Islet precursor cell (in vitro differentiated cells): ENCODE data around the gene FBXL2.
A peak's percentile ranks its signal among the peaks of the same experiment; 100 is the strongest.
"Not testable (repeated sequence)": the region's sequence is repeated elsewhere in the genome, so short reads cannot be mapped to it uniquely, and the experiment has no call there.

ENCODE experiments used
- DNase-seq: peaks from one replicate; pipeline ENCODE4 v3.0.0-alpha.2; 2018

FBXL2 gene

GRCh38 chr3:33317963-33318709 is 40.9 kb downstream of the FBXL2 start:
- no peak for DNase-seq

DNA sequence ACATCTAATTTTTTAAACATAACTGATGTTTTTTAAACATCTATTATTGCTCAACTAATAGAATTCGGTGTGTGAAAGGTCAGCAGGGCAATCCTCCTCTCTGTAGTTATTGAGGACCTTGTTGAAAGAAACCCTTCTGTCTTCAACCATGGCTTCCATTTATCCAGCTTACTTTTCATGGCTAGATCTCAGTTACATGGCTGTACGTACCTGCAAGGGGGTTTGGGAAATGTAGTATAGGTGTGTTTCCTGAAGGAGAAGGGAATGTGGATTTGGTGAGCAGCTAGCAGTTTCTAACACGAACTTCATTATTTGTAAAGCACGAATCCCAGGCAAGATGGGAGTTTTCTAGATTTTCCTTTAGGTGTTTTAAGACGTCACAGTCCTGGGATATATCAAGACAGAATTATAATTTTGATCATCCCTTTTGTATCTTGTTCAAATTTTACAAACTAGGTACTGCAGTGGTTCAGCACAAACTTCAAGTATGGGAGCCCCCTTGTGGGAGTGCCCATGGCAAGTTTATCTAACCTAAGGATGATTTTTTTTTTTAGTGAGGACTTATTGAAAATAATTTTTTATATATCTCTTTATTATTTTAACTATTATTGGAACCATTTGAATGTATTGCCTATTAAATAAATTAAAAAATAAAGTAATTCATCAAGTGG is 41.6 kb downstream of the FBXL2 start:
- no peak for DNase-seq

DNA sequence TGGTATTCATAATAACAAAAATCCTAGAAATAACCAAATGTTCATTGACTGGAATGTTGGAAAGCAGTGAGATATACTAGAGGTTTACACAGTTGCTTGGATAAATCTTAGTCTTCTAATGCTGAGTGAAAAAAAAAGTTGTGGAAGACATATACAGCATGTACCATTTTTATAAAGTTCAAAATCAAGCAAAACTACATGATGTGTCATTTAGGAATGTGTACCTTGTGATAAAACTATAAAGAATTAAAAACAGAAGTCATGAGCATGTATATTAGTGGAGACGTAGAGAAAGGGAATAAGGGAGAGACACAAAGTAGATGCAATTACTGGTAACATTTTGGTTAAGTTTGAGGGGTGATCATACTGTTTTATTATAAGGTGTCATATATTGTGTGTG is 45.2 kb downstream of the FBXL2 start:
- DNase-seq, result no peak

GRCh38 chr3:33331414-33331813 is 54.2 kb downstream of the FBXL2 start:
- DNase-seq, result no peak

DNA sequence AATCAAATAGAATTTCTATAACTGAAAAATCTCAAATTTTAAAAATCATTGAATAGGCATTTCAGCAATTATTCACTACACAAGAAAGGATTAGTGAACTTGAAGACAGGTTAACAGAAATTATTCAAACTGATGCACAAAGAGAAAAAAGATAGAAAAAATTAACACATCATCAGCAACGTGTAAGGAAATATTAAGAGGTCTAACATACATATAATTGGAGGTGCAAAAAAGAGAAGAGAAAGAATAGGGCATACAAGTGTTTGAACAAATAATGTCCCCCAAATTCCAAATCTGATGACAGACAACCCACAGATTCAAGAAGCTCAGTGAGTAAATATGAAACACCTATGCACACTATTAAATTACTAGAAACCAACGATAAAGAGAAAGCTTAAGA is 57.1 kb downstream of the FBXL2 start:
- DNase-seq, result no peak

GRCh38 chr3:33338936-33339465 is 61.8 kb downstream of the FBXL2 start:
- DNase-seq, result not testable (repeated sequence)

DNA sequence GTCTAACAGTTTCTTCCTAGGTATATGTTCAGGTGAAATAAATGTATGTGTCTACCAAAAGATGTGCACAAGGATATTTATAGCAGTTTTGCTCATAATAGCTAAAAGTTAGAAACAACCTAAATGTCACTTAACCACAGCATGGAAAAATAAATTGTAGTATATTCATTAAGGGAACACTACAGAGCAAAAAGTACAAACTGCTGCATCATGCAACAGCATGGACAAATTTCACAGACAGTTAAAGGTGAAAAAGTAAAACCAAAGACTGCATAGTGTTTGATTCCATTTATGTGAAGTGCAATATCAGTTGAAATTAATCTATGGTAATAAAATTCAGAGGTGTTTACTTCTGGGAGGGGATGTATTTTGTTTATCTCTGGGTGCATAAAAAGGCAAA is 62.5 kb downstream of the FBXL2 start:
- no peak for DNase-seq

DNA sequence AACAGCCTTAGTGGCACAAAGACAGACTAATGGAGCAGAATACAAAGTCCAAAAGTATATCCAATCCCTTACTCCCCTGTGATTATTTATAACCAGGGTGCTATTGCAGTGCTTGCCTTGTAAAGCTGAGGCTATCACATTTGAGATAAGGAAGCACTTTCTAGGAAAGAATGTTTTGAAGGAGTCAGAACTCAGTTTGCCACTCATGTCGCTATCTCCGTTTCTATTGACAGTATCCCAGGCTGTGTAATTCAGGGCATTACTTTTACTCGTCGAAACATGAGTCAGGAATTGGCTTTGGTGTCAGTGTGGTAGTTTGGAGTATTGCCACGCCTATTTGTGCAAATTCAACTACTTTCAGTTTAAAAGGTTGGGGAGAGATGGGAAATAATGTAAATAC is 78.4 kb downstream of the FBXL2 start:
- DNase-seq, result no peak

- DNase-seq, result no peak
Measured at GRCh38 chr3:33358172-33358781, 81.0 kb downstream of the FBXL2 start.

DNA sequence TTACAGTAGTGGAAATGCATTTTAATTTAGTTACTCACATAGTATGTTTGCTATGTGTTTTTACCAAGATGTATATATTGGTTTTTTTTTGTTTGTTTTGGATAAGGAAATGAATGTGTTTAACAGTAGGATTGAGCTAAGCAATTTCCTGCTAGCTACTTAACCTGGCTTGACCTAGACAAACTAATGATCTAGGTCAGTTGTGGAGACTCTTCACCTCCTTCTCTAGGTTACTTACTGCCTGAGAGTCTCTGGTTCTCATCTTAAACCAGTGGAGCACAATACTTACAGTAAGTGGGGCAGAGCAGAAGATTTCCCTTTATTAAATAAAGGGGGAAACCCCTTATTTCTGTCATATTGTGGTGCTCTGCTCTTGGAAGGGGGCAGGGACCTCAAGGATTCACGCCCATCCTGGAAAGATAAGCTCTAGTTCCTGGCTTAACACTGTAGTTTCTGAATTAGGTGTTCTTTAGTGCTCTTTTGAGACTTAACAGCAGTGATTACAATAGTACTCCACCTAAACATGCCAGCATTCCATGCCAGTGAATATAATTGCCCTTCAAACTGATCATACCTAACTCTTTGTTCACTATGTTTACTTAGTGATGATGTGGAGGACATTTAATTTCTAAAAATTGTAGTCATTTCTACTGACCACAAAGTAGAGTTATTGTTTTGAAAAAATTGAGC is 83.0 kb downstream of the FBXL2 start:
- no peak for DNase-seq

GRCh38 chr3:33363113-33363800 is 86.0 kb downstream of the FBXL2 start:
- no peak for DNase-seq

- DNase-seq, result no peak
Measured at GRCh38 chr3:33364060-33364459, 86.8 kb downstream of the FBXL2 start.

- DNase-seq, result no peak
Measured at GRCh38 chr3:33364531-33365128, 87.4 kb downstream of the FBXL2 start.

- DNase-seq, result peak; percentile 78
Measured at GRCh38 chr3:33372218-33373081, 95.2 kb downstream of the FBXL2 start.

DNA sequence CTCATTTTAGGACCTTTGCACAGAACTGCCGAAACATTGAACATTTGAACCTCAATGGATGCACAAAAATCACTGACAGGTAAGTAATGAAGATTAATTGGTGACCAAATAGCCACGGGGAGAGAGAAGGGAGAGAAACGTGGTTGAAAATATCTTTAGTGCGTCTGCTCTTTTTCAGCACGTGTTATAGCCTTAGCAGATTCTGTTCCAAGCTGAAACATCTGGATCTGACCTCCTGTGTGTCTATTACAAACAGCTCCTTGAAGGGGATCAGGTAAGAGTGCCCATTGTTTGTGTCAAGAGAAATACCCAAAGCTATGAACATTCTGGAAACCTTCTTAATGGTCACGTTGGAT is 95.8 kb downstream of the FBXL2 start:
- DNase-seq, result no peak

DNA sequence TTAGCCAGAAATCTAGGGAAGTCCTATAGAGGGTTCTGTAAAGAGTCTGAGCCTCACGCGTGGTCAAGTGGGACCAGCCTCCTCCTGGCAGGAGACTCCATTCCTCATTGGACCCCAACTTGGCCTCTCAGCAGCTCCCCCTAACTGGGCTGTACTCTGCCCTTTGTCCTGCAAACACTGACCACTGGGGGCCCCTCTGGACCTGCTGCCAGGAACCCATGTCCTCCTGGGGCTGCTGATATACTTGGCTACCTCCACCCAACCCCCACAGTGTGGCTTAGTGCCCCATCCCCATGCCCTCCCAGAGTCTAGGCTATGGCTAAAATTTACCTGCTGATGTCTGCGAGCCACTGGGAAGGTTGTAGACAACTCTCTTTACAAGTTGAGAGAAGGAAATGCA is 100.2 kb downstream of the FBXL2 start:
- no peak for DNase-seq

DNA sequence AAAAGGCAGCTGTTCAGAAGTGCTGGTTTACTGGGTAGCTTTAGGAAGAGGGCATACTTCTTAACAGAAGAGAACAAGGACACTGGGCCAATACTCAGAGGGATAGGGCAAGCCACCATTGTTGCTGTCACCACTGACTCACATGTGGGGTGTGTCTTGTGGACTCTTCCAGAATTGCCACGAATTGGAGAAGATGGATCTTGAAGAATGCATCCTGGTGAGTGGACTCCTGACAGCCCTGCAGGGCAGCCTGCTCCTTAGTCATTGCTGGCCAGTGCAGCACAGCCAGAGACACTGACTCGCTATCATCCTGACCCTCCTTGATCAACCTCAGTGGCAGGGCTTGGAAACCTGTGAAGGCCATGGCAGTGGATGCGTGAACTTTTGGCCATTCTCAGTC is 100.7 kb downstream of the FBXL2 start:
- DNase-seq, result peak; percentile 65

DNA sequence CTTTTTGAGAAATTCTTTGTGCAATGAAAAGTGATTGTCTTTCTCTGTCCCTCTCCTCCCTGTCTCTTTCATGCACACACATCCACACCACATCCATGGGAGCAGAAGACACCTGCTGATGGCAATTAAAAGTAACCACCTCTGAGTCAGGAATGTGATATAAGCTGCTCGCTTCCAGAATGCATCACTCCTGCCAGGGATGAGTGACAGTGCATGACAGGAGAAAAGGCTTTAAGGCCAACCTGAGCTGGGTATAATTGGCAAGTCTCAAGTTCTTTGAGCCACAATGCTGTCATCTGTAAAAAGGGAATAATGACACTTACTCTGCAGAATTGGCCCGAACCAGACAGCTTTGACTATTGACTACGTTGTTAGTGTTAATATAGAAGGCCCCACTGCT is 103.4 kb downstream of the FBXL2 start:
- DNase-seq, result no peak

- DNase-seq, result no peak
Measured at GRCh38 chr3:33383951-33384350, 106.7 kb downstream of the FBXL2 start.

GRCh38 chr3:33385423-33385822 is 108.2 kb downstream of the FBXL2 start:
- no peak for DNase-seq

DNA sequence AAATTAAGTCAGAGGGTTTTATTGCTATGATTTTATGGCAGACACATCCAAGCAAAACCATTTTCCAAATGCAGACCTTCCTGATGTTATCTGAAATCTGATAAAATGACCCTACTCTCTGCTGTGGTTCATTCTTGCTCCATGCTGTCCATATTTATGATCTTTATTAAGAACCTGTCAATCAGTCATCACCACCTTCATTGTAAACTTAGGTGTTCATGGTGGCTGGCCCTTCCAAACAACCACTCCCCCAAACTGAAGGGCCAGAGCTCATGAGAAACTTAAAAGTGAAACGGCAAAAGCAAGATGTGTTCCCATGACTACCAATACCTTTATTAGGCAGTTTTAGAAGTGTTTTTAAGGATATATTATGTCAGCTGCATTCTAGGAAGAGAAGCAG is 109.4 kb downstream of the FBXL2 start:
- DNase-seq, result no peak
